HG03280 (cell line): ENCODE data around the gene OAS1.

Experiments used
- ATAC-seq: cut with Tn5 transposase; IDR thresholded peaks from one replicate; pipeline ENCODE4 v1.9.1; 2021; ENCODE audit warnings: mild to moderate bottlenecking, moderate library complexity; ENCODE audit not compliant: unreplicated experiment

Gene OAS1

DNA sequence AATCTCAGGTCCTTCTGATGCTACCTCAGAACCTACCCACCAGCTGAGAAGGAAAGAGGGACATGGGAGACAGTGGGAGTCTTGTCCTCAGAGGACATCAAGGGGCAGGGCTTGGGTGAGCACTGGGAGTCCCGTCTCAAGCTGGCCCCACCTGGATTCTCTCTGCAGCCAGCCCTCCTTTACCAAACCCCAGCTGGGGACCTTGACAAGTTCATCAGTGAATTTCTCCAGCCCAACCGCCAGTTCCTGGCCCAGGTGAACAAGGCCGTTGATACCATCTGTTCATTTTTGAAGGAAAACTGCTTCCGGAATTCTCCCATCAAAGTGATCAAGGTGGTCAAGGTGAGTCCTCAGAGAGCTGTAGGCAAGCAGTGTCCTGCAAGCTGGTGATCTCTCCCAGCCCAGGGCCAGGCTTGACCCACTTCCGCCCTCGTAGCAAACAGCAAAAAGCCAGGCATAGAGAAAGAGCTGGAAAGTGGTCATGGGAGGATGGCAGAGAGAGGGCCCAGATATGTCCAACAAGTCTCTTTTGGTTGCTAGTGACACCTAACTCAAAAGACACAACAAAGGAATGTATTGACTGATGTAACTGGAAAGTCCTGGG, 57.4 kb downstream of the OAS1 start:
- no peak for ATAC-seq

DNA sequence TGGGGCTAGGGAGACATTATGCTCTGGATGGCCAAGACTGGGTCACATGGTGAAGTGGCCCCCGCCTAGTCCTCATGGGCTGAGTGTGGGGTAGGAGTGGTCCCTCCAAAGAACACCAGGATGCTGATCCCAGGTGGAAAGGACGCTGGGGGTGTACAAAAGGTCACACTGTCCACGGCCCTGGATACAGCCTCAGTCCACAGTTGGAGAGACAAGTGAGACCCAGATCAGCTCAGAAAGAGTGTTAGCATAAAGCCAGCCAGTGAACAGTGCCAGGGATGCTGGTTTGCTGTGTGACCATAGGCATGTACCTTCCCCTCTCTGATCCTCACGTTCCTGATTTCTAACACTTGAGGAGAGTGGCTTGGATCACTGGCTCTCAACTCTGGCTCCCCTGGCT, 58.2 kb downstream of the OAS1 start:
- no peak for ATAC-seq

DNA sequence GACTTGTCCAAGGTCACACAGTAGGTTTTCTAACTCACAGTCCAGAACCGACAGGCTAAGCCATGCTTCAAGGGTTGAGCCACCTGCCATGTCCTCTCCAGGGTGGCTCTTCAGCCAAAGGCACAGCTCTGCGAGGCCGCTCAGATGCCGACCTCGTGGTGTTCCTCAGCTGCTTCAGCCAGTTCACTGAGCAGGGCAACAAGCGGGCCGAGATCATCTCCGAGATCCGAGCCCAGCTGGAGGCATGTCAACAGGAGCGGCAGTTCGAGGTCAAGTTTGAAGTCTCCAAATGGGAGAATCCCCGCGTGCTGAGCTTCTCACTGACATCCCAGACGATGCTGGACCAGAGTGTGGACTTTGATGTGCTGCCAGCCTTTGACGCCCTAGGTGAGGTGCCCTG, 58.9 kb downstream of the OAS1 start:
- no peak for ATAC-seq

DNA sequence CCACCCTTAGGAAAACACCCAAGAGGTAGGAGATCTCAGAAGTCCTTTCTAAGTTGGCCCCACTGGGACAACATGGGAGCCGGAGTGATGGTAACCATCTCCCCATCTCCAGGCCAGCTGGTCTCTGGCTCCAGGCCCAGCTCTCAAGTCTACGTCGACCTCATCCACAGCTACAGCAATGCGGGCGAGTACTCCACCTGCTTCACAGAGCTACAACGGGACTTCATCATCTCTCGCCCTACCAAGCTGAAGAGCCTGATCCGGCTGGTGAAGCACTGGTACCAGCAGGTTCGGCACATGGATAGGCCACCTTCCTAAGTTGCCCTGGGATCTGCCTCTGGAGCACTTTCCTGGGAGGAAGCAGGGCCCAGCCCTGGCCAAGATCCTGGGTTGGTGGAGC, 60.5 kb downstream of the OAS1 start:
- no peak for ATAC-seq

DNA sequence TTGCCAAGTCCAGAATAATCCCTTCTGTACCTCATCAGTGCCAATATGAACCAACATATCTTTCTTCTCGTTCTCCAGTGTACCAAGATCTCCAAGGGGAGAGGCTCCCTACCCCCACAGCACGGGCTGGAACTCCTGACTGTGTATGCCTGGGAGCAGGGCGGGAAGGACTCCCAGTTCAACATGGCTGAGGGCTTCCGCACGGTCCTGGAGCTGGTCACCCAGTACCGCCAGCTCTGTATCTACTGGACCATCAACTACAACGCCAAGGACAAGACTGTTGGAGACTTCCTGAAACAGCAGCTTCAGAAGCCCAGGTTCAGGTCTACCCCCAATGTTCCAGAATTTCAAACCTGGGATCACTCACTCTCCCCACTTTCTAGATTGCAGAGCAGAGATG, 61.1 kb downstream of the OAS1 start:
- no peak for ATAC-seq
